ENCODE measurements around the gene COMT.

The COMT gene

GRCh38 chr22:19981961-19982920, 40.7 kb downstream of the COMT start:
- DNase-seq (ENCODE audit: low spot score), result no peak

DNA sequence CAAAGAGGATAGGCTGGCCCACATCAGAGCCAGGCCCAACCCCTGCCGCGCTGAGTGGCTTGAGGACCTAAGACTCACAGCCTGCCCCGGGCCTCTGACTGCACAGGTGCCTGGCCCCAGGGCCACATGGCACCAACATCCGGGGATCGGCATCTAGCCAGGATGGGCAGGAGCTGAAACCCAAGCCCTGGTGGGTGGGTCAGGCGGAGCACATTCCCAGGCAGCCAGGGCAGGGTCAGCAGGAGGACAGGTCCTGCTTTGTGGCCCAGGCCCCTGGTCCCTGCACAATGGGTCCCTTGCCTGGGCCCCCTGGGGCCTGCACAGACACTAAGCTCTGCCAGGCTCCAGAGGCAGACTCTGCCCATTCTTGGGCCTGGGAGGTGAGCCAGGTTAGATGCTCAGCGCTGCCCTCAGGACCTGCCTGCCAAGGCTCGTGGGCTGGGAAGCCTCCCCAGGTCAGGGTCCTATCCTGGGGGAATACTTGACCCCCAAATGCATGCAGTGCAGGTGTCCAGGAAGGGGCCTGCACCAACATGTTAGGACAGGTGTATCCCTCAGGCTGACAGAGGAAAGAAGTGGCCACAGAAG, 41.5 kb downstream of the COMT start:
- DNase-seq (ENCODE audit: low spot score), result no peak

GRCh38 chr22:19983741-19984140, 42.2 kb downstream of the COMT start:
- DNase-seq (ENCODE audit: low spot score), result no peak

- DNase-seq (ENCODE audit: low spot score), result peak; percentile 76
Measured at GRCh38 chr22:19984201-19984753, 42.7 kb downstream of the COMT start.

DNA sequence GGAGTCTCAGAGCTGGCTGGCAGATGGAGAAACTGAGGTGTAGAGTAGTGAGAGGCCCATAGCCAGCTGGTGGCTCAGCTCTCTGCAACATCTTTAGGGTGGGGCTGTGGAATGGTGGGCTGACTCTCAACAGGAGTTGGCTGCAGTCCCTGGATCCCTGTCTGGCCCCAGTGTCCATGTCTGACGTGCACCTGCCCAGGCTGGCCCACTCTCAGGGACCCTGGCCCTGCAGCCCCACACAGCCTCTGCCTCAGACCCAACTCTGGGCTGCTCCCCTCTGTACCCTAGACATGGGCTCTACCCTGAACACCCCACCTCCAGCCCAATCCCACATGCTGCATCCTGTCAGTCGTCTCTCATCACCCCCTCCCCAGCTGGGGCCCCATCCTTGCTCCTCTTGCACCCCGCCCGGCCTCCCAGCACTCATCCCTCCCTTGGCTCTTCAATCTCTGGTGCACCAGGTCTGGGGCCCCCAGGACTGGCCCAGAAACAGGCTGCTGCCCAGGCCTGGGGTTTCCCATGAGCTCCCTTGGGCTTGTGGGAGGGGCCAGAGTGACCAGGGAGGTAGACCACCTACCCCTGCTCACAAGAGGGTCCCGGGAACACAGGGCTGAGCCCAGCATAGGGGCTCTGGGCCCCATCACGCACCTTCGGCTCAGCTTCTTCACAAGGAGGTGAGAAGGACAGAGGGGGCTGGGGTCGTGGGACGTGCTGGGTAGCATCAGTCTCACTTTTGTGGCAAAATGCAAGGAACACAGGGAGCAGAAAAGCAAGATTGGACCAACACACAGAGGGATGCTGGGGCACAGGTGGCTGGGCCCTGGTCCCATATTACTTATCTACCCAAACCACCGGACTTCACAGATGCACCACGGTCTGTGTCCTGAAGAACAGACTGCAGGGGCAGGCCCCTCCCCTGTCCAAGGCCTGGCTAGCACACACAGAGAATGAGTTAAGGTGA, 43.6 kb downstream of the COMT start:
- DNase-seq (ENCODE audit: low spot score), result no peak

DNA sequence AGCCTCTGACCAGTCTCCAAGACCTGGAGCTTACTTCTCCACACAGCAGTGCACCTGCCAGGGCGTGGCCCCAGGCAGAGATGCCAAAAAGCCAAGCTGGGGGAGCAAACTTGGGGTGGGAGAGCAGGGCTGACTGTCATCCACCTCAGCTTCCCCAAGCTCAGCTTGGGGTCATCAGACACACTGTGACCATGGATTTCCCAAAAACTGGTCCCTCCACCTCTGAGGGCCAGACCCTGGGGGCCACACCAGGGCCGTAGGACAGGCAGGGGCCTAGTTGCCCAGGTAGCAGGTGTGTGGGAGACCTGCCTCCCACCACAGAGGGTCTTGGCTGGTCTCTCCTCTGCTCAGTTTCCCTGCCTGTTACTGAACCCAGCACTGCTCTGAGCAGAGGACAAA, 44.4 kb downstream of the COMT start:
- no peak for DNase-seq (ENCODE audit: low spot score)

DNA sequence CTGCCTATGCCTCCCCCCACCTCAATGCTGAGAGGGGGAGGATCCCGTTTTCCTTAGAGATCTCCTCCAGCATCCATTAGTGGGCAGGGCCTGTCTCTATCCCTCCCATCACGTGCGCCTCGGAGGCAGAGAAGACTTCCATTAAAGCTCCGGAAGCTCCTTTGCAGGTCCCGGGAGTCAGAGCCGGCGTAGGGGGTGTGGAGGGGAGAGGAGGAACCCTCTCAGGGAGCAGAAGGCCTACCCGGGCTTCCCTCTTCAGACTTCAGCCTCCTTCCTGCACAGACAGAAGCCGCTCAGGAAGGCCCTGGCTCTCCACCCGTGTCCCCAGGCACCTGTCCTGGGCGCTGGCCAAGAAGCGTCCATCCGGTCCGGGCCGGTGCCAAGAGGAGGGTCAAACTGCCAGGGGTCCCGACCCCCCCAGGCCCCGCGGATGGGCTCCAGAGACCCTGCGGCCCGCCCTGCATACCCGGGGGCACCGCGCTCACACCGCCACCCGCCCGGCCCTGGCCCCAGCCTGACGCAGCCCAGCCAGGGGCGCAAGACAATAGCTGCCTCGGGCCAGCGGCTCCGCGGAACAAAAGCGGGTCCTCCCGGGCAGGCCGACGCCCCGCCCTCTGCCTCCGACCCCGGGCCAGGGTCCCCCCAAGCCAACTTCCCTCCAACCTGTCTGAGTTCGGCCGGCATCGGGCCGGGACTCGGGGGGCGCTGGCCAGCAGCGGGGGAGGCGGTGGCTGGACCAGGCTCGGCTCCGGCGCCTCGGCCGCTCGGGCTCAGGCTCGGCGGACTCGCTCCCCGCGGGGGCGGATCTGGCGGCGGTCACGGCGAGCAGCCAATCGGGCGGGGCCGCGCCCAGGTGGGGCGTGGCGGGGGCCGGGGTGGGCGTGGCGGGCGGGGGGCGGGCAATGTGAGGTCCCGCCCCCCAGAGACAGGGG, 45.1 kb downstream of the COMT start:
- DNase-seq (ENCODE audit: low spot score), result peak; percentile 97

GRCh38 chr22:19987394-19988306, 46.1 kb downstream of the COMT start:
- DNase-seq (ENCODE audit: low spot score), result no peak

GRCh38 chr22:19988331-19988808, 46.8 kb downstream of the COMT start:
- DNase-seq (ENCODE audit: low spot score), result no peak

DNA sequence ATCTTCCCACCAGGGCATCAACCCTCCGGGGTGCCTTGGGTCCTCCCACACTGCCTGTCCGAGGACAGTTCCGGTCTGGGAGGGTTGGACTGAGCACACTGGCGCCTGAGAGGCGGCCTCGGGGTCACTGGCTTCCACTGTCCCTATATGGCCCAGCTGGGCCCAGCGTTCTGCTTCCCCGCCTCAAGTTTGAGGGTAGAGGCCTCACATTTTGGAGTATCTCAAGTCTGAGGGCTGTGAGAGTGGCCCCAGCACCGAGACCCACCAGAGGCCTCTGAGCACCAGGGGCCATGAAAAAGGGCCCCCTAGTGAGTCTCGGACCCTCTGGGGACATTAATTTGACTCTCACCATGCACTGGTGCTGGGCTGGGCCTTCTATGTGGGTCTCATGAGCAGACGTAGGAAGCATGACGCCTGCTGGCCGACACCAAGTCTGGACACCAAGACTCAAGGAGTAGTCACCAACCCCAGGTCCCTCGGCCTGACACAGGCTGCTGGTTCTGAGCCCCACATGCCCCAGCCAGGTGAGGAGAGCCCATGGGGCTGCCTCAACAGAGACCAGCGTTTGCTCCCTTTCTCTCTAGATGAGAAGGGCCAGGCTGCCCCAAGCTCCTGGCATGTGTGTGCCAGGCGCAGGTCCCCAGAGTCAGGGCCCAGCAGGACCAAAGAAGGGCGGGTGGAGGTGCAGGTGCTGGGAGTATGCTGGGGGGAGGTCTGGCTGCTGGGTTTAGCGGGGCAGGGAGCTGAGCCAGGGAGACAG, 47.6 kb downstream of the COMT start:
- no peak for DNase-seq (ENCODE audit: low spot score)

GRCh38 chr22:19989725-19990067, 48.1 kb downstream of the COMT start:
- no peak for DNase-seq (ENCODE audit: low spot score)

DNA sequence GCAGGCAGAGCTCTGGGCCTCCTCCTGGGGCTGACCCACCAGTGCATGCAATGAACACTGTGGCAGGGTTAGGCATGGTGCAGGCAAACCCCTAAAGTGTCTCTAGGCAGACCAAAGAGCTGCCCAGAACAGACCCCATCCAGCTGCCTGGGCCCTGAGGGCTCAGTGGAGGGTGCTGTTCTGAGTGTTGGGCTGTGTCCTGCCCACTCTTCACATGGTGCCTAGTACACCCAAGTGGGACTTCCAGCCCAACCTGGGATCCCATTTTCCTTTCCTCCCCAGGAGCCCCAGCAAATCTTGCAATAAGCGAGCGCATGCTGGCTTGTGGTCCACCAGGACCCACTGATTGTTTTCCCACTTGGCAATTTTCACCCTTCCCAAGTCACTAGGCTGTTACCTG, 48.6 kb downstream of the COMT start:
- no peak for DNase-seq (ENCODE audit: low spot score)

DNA sequence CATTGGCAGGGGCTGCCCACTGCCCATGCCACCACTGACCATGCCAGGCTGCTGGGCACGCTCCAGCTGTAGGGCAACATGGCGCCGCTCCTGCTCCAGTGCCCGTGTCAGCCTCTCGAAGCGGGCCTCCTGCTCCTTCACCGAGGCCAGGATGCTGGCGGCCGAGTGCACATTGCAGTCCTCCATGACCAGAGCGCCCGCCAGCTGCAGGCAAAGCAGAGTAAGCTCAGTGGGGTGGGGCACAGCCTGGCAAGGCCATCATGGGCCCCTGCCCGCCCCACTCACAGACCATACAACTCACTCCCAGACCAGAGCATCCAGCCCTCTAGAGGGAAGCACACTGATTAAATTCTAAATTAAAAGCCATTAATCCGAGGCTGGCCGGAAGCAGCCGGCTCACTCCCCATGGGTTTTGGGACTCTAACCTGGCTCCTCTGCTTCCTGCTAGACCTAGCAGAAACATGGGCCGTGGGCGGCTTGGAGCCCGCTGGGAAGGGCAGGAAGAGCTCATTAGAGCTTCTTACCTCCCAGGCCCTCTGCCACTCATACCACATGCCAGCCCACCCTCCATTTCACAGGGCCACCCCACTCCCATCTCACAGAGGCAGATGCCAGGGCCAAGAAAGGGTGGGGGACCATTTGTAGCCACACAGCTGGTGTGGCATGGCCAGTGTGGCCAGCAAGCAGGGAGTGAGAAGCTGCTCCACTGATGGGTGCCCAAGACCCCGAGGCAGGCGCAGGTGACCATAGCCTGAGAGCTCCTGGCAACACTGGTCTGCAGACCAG, 49.2 kb downstream of the COMT start:
- no peak for DNase-seq (ENCODE audit: low spot score)

GRCh38 chr22:19991395-19991644, 49.7 kb downstream of the COMT start:
- no peak for DNase-seq (ENCODE audit: low spot score)

DNA sequence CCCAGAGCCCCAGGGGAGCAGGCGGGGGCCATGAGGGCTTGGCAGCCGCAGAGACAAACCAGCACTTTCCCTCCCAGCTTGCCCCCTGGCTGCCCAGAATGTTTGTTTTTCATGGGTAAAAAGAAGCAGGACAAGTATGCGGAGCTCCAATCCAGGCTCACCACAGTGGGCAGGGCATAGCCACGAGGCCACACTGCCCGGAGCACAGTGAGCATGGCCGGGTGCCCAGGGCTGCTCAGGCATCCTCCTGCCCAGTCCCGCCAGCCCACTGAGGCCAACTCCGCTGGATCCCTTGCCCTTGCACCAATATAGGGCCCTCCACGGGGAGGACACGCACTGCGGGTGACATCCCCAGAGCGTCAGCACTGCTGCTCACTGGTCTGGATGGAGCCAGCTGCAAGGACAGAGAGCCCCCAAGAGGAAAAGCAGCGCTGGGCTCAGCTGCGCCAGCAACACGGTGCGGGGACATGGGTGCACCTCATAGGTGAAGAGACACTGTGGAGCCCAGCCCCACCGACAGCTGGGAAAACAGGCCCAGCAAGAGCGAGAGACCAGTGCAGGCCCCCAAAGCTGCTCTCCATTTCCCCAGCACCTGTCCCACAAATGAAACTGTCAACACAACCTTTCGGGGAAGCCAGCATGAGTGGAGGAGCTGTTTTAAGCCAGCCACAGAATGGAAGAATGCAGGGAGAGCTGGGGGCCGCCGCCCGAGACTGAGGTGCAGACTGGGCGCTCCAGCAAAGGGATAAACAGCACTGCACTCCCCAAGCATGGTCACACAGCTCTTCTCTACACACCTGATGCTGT, 50.3 kb downstream of the COMT start:
- no peak for DNase-seq (ENCODE audit: low spot score)

- no peak for DNase-seq (ENCODE audit: low spot score)
Measured at GRCh38 chr22:19992481-19992911, 50.9 kb downstream of the COMT start.

GRCh38 chr22:19992921-19993355, 51.4 kb downstream of the COMT start:
- no peak for DNase-seq (ENCODE audit: low spot score)

GRCh38 chr22:19993926-19994325, 52.4 kb downstream of the COMT start:
- no peak for DNase-seq (ENCODE audit: low spot score)
